Osteoblast (primary cell): Measurements from ENCODE around the gene NAV2. TPM values are rescaled to one million over a fixed set of nuclear protein-coding genes. Genes with fewer than 3 reads are reported as not detected.

Experiments
- DNase-seq: peaks from one replicate; pipeline ENCODE4 v3.0.0; 2011; ENCODE audit warnings: low spot score, mixed read lengths; ENCODE audit not compliant: insufficient read length; ENCODE audit errors: missing footprints
- H2AFZ ChIP-seq: 2 replicates; pipeline ENCODE4 v1.6.0; 2011; ENCODE audit warnings: mild to moderate bottlenecking, low read length
- H3K27ac ChIP-seq: 2 replicates; pipeline ENCODE4 v1.5.1; 2011; ENCODE audit warnings: mild to moderate bottlenecking, low read depth, low read length, moderate library complexity
- H3K27me3 ChIP-seq: 2 replicates; pipeline ENCODE4 v1.6.0; 2012; ENCODE audit warnings: mild to moderate bottlenecking, control low read depth, inconsistent platforms, low read length, moderate library complexity; ENCODE audit not compliant: insufficient read depth
- H3K36me3 ChIP-seq: 2 replicates; pipeline ENCODE4 v1.5.1; 2011; ENCODE audit warnings: mild to moderate bottlenecking, low read length, control low read depth, moderate library complexity; ENCODE audit not compliant: insufficient read depth
- H3K4me1 ChIP-seq: 2 replicates; pipeline ENCODE4 v1.5.1; 2011; ENCODE audit warnings: mild to moderate bottlenecking, low read length, control low read depth, moderate library complexity; ENCODE audit not compliant: insufficient read depth
- H3K4me2 ChIP-seq: 2 replicates; pipeline ENCODE4 v1.6.0; 2011; ENCODE audit warnings: mild to moderate bottlenecking, low read length; ENCODE audit not compliant: insufficient read depth
- H3K4me3 ChIP-seq: fragments of 200-600 bp; sonication (generic); 3 replicates; pipeline ENCODE4 v1.5.1; 2012; ENCODE audit warnings: mild to moderate bottlenecking, low read length, inconsistent platforms; ENCODE audit not compliant: insufficient read depth
- H3K79me2 ChIP-seq: 2 replicates; pipeline ENCODE4 v1.6.0; 2012; ENCODE audit warnings: mild to moderate bottlenecking, low read length, control low read depth, inconsistent platforms; ENCODE audit not compliant: insufficient read depth
- H3K9me3 ChIP-seq: 2 replicates; pipeline ENCODE4 v1.5.1; 2011; ENCODE audit warnings: low read depth, low read length, control low read depth
- H4K20me1 ChIP-seq: 2 replicates; pipeline ENCODE4 v1.6.0; 2012; ENCODE audit warnings: mild to moderate bottlenecking, low read length, control low read depth; ENCODE audit not compliant: insufficient read depth
- CTCF ChIP-seq: IDR thresholded peaks from 2 replicates; pipeline ENCODE4 v1.5.1; 2011; ENCODE audit warnings: mild to moderate bottlenecking, low read depth, low read length, moderate library complexity; ENCODE audit errors: extremely low read depth
- total RNA-seq: library from RNA; depleted of rRNA; stranded (reverse); fragments of >200 nt; gene quantifications from 2 replicates; pipeline ENCODE4 v1.2.3, GENCODE V29; 2012

Gene NAV2
- total RNA-seq, 1 donor: 8.7 TPM

- H2AFZ ChIP-seq: no peak overlapping the region
- no peaks in the 10 kb centered on the region for H3K27me3 ChIP-seq
- peak; percentile 53 for DNase-seq
- H3K4me1 ChIP-seq: peaks cover 7% of the 10 kb centered on the region
- no peak overlapping the region for H3K27ac ChIP-seq
- no peak for TF ChIP-seq CTCF
- H4K20me1 ChIP-seq: no peaks in the 10 kb centered on the region
- H3K4me2 ChIP-seq: no peak overlapping the region
- no peak overlapping the region for H3K4me3 ChIP-seq
- H3K9me3 ChIP-seq: no peaks in the 10 kb centered on the region
- H3K79me2 ChIP-seq: peaks cover 23% of the 10 kb centered on the region
- H3K36me3 ChIP-seq: no peaks in the 10 kb centered on the region
Measured at GRCh38 chr11:20013346-20014066, 300.9 kb downstream of the NAV2 start.

- H3K9me3 ChIP-seq: no peaks in the 10 kb centered on the region
- H3K4me1 ChIP-seq: peaks cover 7% of the 10 kb centered on the region
- H3K36me3 ChIP-seq: no peaks in the 10 kb centered on the region
- no peak for DNase-seq
- no peak for TF ChIP-seq CTCF
- no peaks in the 10 kb centered on the region for H3K27me3 ChIP-seq
- no peak overlapping the region for H3K4me2 ChIP-seq
- H3K4me3 ChIP-seq: no peak overlapping the region
- H2AFZ ChIP-seq: no peak overlapping the region
- H3K27ac ChIP-seq: no peak overlapping the region
- H4K20me1 ChIP-seq: no peaks in the 10 kb centered on the region
- H3K79me2 ChIP-seq: peaks cover 28% of the 10 kb centered on the region
Measured at GRCh38 chr11:20014067-20014402, 301.4 kb downstream of the NAV2 start.

- no peak for DNase-seq
- Histone ChIP-seq H3K27me3 (no peaks in the 10 kb centered on the region), H4K20me1 (no peaks in the 10 kb centered on the region), H3K4me1 (peaks cover 7% of the 10 kb centered on the region), H2AFZ (no peak overlapping the region), H3K9me3 (no peaks in the 10 kb centered on the region), H3K79me2 (peaks cover 30% of the 10 kb centered on the region), H3K27ac (no peak overlapping the region), H3K36me3 (no peaks in the 10 kb centered on the region), H3K4me3 (no peak overlapping the region), H3K4me2 (no peak overlapping the region)
- no peak for TF ChIP-seq CTCF
Measured at GRCh38 chr11:20015101-20015500, 302.5 kb downstream of the NAV2 start.

GRCh38 chr11:20015529-20016427 lies 303.1 kb downstream of the NAV2 start:
- Histone ChIP-seq H3K4me3 (no peak overlapping the region), H3K9me3 (no peaks in the 10 kb centered on the region), H3K4me2 (no peak overlapping the region), H3K79me2 (peaks cover 30% of the 10 kb centered on the region), H3K36me3 (no peaks in the 10 kb centered on the region), H3K4me1 (peaks cover 7% of the 10 kb centered on the region), H3K27me3 (no peaks in the 10 kb centered on the region), H3K27ac (no peak overlapping the region), H4K20me1 (no peaks in the 10 kb centered on the region), H2AFZ (no peak overlapping the region)
- DNase-seq: no peak
- TF ChIP-seq CTCF: no peak
